Endothelial cell of umbilical vein (primary cell): ENCODE data around the gene PTPN13. TPM values are rescaled to one million over a fixed set of nuclear protein-coding genes. Genes with fewer than 3 reads are reported as not detected.

ENCODE experiments used
- BruUV-seq: library from RNA; stranded (reverse); fragments of 400-500 nt; replicated peaks from 2 replicates; lab custom pipeline; 2021; lab: Mats Ljungman, UMichigan
- CTCF ChIA-PET: fragments of 300-600, 350-600 bp; sonication (Branson Sonifier 250); formaldehyde crosslinking; loops from one replicate; lab custom pipeline; 2021; ENCODE audit warnings: antibody characterized with exemption, inconsistent platforms; lab: Charles Lee
- POLR2A ChIA-PET: fragments of 300-600, 350-600 bp; sonication (Branson Sonifier 250); formaldehyde crosslinking; loops from one replicate; lab custom pipeline; 2021; ENCODE audit warnings: antibody characterized with exemption, inconsistent platforms; lab: Charles Lee
- DNase-seq: peaks from one replicate; pipeline ENCODE4 v3.0.0-alpha.2; 2011; ENCODE audit warnings: low read depth, low spot score
- FAIRE-seq: peaks from 2 replicates; lab custom pipeline; 2011; peaks lifted over from hg19 to GRCh38; lab: Jason Lieb, UNC
- H2AFZ ChIP-seq: 2 replicates; pipeline ENCODE4 v1.6.0; 2012; ENCODE audit warnings: low read depth, low read length, control low read depth, inconsistent platforms
- H3K27ac ChIP-seq: 2 replicates; pipeline ENCODE4 v1.5.1; 2011; ENCODE audit warnings: low read depth, mild to moderate bottlenecking, control low read depth, low read length, moderate library complexity; ENCODE audit not compliant: insufficient read depth
- H3K27me3 ChIP-seq, 2 experiments: 2 replicates each; pipeline versions ENCODE4 v1.6.0 to v1.6.1; 2011; ENCODE audit warnings: low read length in 2 of 2, mixed read lengths in 1 of 2; ENCODE audit not compliant: control insufficient read depth in 2 of 2, insufficient read depth in 2 of 2
- H3K36me3 ChIP-seq, 2 experiments: 2 replicates in 1 of 2; 3 replicates in 1 of 2; pipeline ENCODE4 v1.5.1; 2011; ENCODE audit warnings: low read length in 2 of 2, mild to moderate bottlenecking in 1 of 2, moderate library complexity in 1 of 2; ENCODE audit not compliant: control insufficient read depth in 2 of 2, insufficient read depth in 2 of 2; ENCODE audit errors: extremely low read depth in 1 of 2
- H3K4me1 ChIP-seq: 3 replicates; pipeline ENCODE4 v1.5.1; 2011; ENCODE audit warnings: mild to moderate bottlenecking, low read length; ENCODE audit not compliant: control insufficient read depth, insufficient read depth; ENCODE audit errors: extremely low read depth
- H3K4me2 ChIP-seq: 2 replicates; pipeline ENCODE4 v1.6.1; 2011; ENCODE audit warnings: low read length, control low read depth, mixed read lengths; ENCODE audit not compliant: insufficient read depth
- H3K4me3 ChIP-seq, 3 experiments: fragments of 200-600 bp in 1 of 3; sonication (generic), shearing (Covaris generic) in 1 of 3; replicated peaks in 1 of 3; 2 replicates each; pipeline ENCODE4 v1.5.1; 2011 to 2016; ENCODE audit warnings: control low read depth in 3 of 3, low read length in 3 of 3, mild to moderate bottlenecking in 2 of 3, inconsistent platforms in 1 of 3, low read depth in 1 of 3, moderate library complexity in 1 of 3; ENCODE audit not compliant: insufficient read depth in 1 of 3
- H3K79me2 ChIP-seq: 2 replicates; pipeline ENCODE4 v1.6.0; 2012; ENCODE audit warnings: low read length, inconsistent platforms; ENCODE audit not compliant: control insufficient read depth, insufficient read depth
- H3K9ac ChIP-seq: replicated peaks from 2 replicates; pipeline ENCODE3; 2011; ENCODE audit warnings: low read length, control low read depth; ENCODE audit not compliant: insufficient read depth; ENCODE audit errors: extremely low read depth
- H3K9me1 ChIP-seq: replicated peaks from 3 replicates; pipeline ENCODE4 v1.6.0; 2011; ENCODE audit warnings: mild to moderate bottlenecking, low read length; ENCODE audit not compliant: control insufficient read depth, insufficient read depth; ENCODE audit errors: extremely low read depth
- H3K9me3 ChIP-seq: replicated peaks from 2 replicates; pipeline ENCODE4 v1.5.1; 2012; ENCODE audit warnings: low read length, inconsistent platforms; ENCODE audit not compliant: control insufficient read depth, insufficient read depth
- H4K20me1 ChIP-seq: replicated peaks from 2 replicates; pipeline ENCODE3; 2011; ENCODE audit warnings: mild to moderate bottlenecking, low read length; ENCODE audit not compliant: control insufficient read depth, insufficient read depth; ENCODE audit errors: extremely low read depth
- EZH2 ChIP-seq: IDR thresholded peaks from 2 replicates; pipeline ENCODE4 v1.6.1; 2012; ENCODE audit warnings: borderline replicate concordance, low read depth, mild to moderate bottlenecking, moderate library complexity, low read length, inconsistent platforms; ENCODE audit not compliant: severe bottlenecking
- FOS ChIP-seq: IDR thresholded peaks from 2 replicates; pipeline ENCODE4 v1.6.1; 2011; ENCODE audit warnings: mild to moderate bottlenecking, low read length, moderate library complexity, borderline replicate concordance; ENCODE audit not compliant: insufficient read depth
- GATA2 ChIP-seq: IDR thresholded peaks from 2 replicates; pipeline ENCODE4 v1.7.0; 2011; ENCODE audit warnings: low read depth, mild to moderate bottlenecking, moderate library complexity, mixed read lengths, low read length; ENCODE audit not compliant: insufficient read length, insufficient read depth
- JUN ChIP-seq: IDR thresholded peaks from 2 replicates; pipeline ENCODE4 v1.6.1; 2011; ENCODE audit warnings: borderline replicate concordance, low read depth; ENCODE audit not compliant: insufficient read length, insufficient read depth
- MYC ChIP-seq: IDR thresholded peaks from one replicate; pipeline ENCODE4 v1.6.1; 2011; ENCODE audit warnings: mild to moderate bottlenecking, low read depth, low read length
- POLR2A ChIP-seq: IDR thresholded peaks from 2 replicates; pipeline ENCODE4 v1.6.1; 2012; ENCODE audit warnings: low read depth, mild to moderate bottlenecking, control low read depth, low read length
- POLR2AphosphoS5 ChIP-seq: IDR thresholded peaks from 2 replicates; pipeline ENCODE4 v1.6.1; 2012; ENCODE audit warnings: low read depth, mild to moderate bottlenecking, control low read depth, low read length, moderate library complexity; ENCODE audit not compliant: insufficient read depth
- dilution Hi-C: fragments of 300-500 bp; cut with MboI; formaldehyde crosslinking; loops from one replicate; pipeline ENCODE4 v1.15.0; 2019; ENCODE audit warnings: low sequenced_read_pairs; ENCODE audit not compliant: extremely low pct_ligation_motif_present
- intact Hi-C: fragments of 100-400 bp; cut with micrococcal nuclease; formaldehyde crosslinking; loops from one replicate; pipeline ENCODE4 v1.10.0; 2022
- polyA plus RNA-seq, 4 experiments: library from polyadenylated mRNA; depleted of rRNA in 3 of 4; stranded (reverse) in 3 of 4; unstranded in 1 of 4; fragments of >200 nt; gene quantifications; 2 replicates each; pipeline versions ENCODE4 v1.2.1 to v1.2.3, GENCODE V29; 2011 to 2012; ENCODE audit warnings: missing spikeins in 1 of 4
- total RNA-seq: library from RNA; stranded (reverse); gene quantifications from 2 replicates; pipeline ENCODE4 v1.2.3, GENCODE V29; 2021
- TF ChIP-seq, protein P1 (sequence below): IDR thresholded peaks from 2 replicates; pipeline ENCODE4 v1.6.1; 2011; ENCODE audit not compliant: insufficient read depth, insufficient read length
- TF ChIP-seq, protein P2 (sequence below), 2 donors: IDR thresholded peaks; 1 replicate in 1 of 2; 2 replicates in 1 of 2; pipeline ENCODE4 v1.5.1; 2011; ENCODE audit warnings: low read length in 2 of 2, mild to moderate bottlenecking in 2 of 2, moderate library complexity in 2 of 2, control low read depth in 1 of 2, inconsistent platforms in 1 of 2, low read depth in 1 of 2; ENCODE audit not compliant: insufficient read depth in 1 of 2; ENCODE audit errors: extremely low read depth in 1 of 2

PTPN13 gene
- total and polyA plus RNA-seq, 2 donors (not counting 3 experiments of a cell fraction or from before 2014, with no cell fraction given) = 0.69 to 2.9 TPM

DNA sequence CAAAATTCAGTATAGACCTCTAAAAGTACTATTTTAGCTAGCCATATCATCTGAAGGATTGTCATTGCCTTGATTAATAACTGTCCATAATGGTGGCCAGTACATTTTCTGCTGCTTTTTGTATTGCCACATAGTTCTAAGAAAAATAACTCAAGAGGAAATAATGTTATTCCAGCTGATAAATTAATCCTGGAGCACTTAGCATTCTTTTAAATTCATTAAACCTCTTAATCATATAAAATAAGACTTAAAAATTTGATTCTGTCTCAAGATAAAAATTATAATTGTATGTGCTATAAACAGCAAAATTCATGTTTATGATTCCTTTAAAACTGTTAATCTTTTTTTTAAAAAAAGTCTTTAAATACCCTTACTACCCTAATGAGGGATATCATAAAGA lies 12.7 kb downstream of the PTPN13 start:
- FAIRE-seq (no peak), DNase-seq (no peak)
- dilution Hi-C loops (no loop called here), intact Hi-C loops (no loop called here)
- ChIA-PET POLR2A (no interaction called here), CTCF (interaction anchor here (1.8 kb wide), 1 partner anchor 25 kb away, joined by 3 read pairs; no protein-coding TSS in a partner anchor)
- BruUV-seq = no TSS peak
- Histone ChIP-seq H3K4me3 (no peak overlapping the region), H3K9me3 (no peaks in the 10 kb centered on the region), H2AFZ (no peak overlapping the region), H4K20me1 (no peaks in the 10 kb centered on the region), H3K27me3 (no peaks in the 10 kb centered on the region), H3K27ac (no peak overlapping the region), H3K4me1 (no peaks in the 10 kb centered on the region), H3K9ac (no peak overlapping the region), H3K36me3 (no peaks in the 10 kb centered on the region), H3K9me1 (no peaks in the 10 kb centered on the region), H3K79me2 (no peaks in the 10 kb centered on the region), H3K4me2 (no peak overlapping the region)
- TF ChIP-seq POLR2AphosphoS5 (no peak), FOS (no peak), POLR2A (no peak), MYC (no peak), GATA2 (no peak), JUN (no peak), EZH2 (no peak)
- TF ChIP-seq, protein P1, sequence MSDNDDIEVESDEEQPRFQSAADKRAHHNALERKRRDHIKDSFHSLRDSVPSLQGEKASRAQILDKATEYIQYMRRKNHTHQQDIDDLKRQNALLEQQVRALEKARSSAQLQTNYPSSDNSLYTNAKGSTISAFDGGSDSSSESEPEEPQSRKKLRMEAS = no peak
- TF ChIP-seq, protein P2, sequence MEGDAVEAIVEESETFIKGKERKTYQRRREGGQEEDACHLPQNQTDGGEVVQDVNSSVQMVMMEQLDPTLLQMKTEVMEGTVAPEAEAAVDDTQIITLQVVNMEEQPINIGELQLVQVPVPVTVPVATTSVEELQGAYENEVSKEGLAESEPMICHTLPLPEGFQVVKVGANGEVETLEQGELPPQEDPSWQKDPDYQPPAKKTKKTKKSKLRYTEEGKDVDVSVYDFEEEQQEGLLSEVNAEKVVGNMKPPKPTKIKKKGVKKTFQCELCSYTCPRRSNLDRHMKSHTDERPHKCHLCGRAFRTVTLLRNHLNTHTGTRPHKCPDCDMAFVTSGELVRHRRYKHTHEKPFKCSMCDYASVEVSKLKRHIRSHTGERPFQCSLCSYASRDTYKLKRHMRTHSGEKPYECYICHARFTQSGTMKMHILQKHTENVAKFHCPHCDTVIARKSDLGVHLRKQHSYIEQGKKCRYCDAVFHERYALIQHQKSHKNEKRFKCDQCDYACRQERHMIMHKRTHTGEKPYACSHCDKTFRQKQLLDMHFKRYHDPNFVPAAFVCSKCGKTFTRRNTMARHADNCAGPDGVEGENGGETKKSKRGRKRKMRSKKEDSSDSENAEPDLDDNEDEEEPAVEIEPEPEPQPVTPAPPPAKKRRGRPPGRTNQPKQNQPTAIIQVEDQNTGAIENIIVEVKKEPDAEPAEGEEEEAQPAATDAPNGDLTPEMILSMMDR (IDR thresholded peaks at IDR 0.05; ENCODE audit: extremely low read depth in 1 of 2, insufficient read depth in 1 of 2, low read depth in 1 of 2, low read length in 2 of 2) = no peak
